H7 (cell line): ENCODE measurements around the gene PPARG. TPM values are rescaled to one million over a fixed set of nuclear protein-coding genes. Genes with fewer than 3 reads are reported as not detected.
"Not testable (repeated sequence)": the region's sequence is repeated elsewhere in the genome, so short reads cannot be mapped to it uniquely, and the experiment has no call there.

ENCODE experiments used
- DNase-seq: peaks from one replicate; pipeline ENCODE4 v3.0.0; 2012
- H3K27me3 ChIP-seq: 2 replicates; pipeline ENCODE4 v1.6.0; 2011; ENCODE audit warnings: mild to moderate bottlenecking, low read length; ENCODE audit not compliant: control insufficient read depth, insufficient read depth
- H3K36me3 ChIP-seq: replicated peaks from 2 replicates; pipeline ENCODE4 v1.5.1; 2011; ENCODE audit warnings: low read length; ENCODE audit not compliant: control insufficient read depth, insufficient read depth
- H3K4me3 ChIP-seq: 2 replicates; pipeline ENCODE4 v1.5.1; 2011; ENCODE audit warnings: low read depth, mild to moderate bottlenecking, control low read depth, low read length, moderate library complexity; ENCODE audit not compliant: insufficient read depth
- total RNA-seq: library from RNA; depleted of rRNA; stranded (reverse); fragments of >200 nt; shearing (Covaris generic); gene quantifications from 2 replicates; pipeline ENCODE4 v1.2.3, GENCODE V29; 2014

The PPARG gene
- total RNA-seq, 1 experiment from 2014 or later: 0.62 TPM

DNA sequence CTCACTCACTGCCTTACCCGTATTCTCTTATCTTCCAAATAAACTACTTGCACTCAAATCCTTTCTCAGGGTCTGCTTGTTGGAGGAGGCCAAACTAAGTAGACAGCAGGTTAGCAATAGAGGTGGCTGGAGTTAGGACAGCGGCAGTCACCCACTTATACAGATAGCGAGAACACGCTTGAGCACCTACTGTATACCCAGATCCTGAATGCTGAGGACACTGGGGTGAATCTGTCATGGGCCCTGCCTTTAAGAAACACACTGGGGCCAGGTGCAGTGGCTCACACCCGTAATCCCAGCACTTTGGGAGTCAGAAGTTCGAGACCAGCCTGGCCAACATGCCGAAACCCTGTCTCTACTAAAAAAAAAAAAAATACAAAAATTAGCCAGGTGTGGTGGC is 157.4 kb downstream of the PPARG start:
- Histone ChIP-seq H3K4me3 (no peak overlapping the region), H3K36me3 (no peaks in the 10 kb centered on the region), H3K27me3 (peaks cover 2% of the 10 kb centered on the region; the same call in 1 of the 2 replicates)
- DNase-seq: no peak

DNA sequence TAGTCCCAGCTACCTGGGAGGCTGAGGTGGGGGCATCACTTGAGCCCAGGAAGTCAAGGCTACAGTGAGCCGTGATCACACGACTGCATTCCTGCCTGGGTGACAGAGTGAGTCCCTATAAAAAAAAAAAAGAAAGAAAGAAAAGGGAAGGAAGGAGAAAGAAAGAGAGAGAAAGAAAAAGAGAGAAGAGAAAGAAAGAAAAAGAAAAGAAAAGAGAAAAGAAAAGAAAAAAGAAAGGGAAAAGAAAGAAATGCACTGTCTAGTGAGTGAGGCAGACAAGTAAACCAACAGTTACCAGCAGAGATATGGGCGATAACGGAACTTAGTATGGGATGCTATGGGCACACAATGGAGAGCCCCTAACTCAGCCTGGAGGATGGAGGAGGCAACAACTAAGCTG is 158.2 kb downstream of the PPARG start:
- H3K36me3 ChIP-seq: no peaks in the 10 kb centered on the region
- H3K4me3 ChIP-seq: no peak overlapping the region
- H3K27me3 ChIP-seq: no peaks in the 10 kb centered on the region; the same call in 1 of the 2 replicates
- DNase-seq: no peak

DNA sequence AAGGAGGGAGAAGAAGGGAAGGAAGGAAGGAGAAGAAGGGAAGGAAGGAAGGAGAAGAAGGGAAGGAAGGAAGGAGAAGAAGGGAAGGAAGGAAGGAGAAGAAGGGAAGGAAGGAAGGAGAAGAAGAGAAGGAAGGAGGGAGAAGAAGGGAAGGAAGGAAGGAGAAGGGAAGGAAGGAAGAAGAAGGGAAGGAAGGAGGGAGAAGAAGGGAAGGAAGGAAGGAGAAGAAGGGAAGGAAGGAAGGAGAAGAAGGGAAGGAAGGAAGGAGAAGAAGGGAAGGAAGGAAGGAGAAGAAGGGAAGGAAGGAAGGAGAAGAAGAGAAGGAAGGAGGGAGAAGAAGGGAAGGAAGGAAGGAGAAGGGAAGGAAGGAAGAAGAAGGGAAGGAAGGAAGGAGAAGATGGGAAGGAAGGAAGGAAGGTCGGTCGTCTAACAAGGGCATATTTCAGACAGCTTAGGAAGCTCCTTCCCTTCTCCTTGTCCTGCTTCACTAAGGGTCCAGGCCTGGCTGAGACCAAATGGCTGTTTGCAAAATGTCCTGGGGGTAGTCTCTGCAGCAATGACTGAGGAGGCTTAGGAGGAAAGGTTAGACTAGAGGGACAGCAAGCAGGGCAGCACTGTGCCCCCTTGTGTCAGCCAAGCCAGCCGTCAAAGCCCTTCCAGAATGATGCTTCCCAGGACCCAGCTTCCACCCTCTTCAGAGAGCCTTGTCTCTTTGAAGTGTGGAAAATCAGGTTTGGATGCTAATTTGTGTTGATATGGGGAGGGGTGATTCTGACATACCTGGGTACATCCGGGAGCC is 159.7 kb downstream of the PPARG start:
- not testable (repeated sequence) for DNase-seq, H3K4me3 ChIP-seq, H3K27me3 ChIP-seq, H3K36me3 ChIP-seq

DNA sequence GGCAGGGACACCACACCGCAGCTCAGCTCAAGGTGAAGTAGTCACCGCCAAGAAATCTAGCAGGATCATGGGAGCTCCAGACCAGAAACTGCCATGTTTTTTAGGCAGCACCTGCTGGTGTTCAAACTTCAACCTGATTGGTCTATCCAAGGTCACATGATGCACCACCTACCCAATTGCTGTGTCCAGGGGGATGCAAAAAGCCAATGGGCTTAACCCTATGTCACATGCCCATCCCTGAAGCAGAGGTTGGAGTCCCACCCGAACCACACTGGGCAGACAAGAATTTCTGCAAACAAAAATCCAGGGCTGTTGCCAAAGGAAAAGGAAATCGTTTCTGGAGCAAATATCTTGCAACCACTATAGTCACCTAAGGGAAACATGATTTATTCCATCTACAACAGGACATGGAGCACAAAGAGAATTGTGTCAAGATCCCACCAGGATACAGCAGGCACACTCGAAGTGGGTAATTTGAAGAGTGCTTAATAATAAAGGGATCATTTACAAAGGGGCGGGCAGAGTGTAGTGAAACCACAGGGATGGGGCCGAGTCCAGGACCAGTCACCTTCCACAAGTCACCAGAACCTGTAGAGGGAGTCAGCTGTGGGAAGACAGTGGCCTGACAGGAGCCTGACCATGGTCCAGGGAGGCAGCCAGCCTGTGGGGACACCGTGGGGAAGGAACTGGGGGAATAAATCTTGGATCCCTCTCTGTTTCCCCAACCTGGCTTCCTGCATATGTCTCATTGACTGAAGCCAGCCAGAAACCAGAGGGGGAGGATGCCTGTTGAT is 161.2 kb downstream of the PPARG start:
- no peaks in the 10 kb centered on the region for H3K27me3 ChIP-seq
- DNase-seq: no peak
- H3K36me3 ChIP-seq: no peaks in the 10 kb centered on the region
- H3K4me3 ChIP-seq: no peak overlapping the region

DNA sequence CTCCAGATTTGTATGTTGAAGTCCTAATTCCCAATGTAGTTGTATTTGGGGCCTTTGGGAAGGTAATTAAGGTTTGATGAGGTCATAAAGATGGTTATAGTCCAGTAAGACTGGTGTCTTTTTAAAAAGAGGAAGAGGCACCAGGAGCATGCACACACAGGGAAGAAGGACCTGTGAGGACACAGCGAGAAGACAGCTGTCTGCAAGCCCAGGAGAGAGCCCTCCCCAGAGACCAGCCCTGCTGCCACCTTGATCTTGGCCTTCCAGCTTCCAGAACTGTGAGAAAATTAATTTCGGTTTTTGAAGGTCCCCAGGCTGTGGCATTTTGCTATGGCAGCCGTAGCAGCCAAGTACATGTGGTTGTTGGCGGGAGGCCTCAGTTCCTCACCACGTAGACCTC is 162.6 kb downstream of the PPARG start:
- no peaks in the 10 kb centered on the region for H3K36me3 ChIP-seq
- H3K4me3 ChIP-seq: no peak overlapping the region
- no peak for DNase-seq
- H3K27me3 ChIP-seq: no peaks in the 10 kb centered on the region

DNA sequence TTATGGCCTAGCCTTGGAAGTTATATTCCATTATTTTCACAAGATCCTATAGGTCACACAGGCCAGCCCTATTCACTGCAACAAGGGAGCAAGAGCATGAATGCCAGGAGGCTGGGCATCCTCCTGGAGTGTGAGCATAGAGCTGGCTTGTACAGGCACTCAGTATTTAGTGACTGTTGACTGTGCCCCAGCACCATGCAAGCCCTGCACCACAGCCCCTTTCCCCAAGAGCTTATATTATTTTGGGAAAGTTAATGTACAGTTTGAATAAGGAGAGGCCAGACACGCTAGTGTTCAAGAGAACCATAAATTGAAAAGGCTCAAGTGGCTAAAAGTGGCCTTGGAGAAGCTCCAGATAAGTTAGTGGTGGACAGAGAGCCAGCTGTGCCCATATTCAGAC is 163.1 kb downstream of the PPARG start:
- no peak overlapping the region for H3K4me3 ChIP-seq
- H3K36me3 ChIP-seq: no peaks in the 10 kb centered on the region
- H3K27me3 ChIP-seq: no peaks in the 10 kb centered on the region
- no peak for DNase-seq

DNA sequence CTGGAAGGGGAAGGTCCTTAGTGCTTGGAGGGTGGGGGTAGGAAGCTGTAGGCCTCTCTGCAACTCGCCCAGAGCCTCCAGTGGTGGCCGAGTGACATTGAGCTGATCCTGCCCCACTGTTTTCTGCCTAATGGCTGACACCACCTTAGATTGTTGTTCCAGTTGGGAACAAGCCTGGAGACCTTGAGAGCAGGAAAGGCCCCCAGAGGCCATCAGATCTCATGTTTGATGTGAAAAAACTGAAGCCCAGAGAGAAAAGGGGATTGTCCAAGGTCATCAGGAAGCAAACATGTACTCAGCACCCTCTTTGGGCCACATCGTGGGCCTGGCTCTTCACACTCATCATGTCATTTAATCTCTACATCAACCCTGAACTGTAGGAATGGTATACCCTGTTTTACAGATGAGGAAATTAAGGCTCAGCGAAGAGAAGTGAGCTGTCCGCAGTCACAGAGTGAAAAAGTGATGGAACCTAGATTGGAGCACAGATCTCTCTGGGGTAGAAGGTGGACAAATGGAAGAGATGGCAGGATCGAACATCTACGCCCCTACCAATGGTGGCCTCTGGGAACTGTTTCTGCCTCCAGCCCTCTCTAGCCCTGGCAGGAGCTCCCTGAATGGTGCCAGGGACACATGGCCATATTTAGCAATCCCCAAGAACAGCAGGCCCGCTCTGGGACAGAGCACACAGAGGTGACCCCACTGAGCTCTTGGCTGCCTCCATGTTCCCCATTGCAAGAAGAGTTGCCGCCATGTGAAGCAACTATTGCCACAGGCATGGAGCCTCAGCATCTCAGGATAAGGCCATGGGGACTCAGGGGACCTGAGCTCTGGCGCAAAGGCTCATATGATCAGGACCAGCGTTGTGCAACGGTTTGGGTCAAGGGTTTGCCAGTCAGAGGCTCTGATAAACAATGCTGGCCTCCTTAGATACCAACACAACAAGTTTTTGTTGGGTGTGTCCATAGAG is 163.8 kb downstream of the PPARG start:
- no peak for DNase-seq
- no peaks in the 10 kb centered on the region for H3K27me3 ChIP-seq
- H3K4me3 ChIP-seq: no peak overlapping the region
- no peaks in the 10 kb centered on the region for H3K36me3 ChIP-seq

DNA sequence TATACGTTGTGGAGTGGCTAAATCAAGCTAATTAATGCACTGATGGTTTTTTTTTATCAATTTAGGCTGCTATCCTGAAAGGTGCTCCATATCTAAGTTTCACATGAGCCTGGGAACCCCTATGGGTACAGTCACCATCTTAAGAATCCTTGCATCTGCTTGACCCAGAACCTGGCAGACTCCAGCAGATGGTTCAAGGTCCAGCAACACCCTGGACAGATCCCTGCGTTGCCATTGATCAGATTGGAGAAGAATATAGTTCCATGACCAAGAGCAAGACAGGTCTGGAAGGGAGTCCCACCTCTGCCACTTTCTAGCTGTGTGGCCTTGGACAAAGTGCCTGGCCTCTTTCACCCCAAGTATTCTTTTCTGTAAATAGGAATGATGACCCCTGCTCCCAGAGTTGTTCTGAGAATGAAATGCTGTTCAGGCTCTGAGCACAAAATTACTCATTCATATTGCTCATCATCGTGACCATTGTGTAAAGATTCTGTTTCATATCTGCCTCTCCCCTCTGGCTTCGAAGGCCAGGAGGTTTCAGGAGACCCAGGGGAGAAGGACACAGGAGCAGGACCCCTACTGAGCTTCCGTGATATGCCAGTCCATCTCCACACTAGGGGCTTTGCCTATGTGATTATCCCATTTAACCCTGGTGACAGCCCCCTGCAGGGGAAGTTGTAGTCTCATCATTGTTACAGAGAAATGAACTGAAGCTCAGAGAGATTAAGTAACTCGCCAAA is 165.4 kb downstream of the PPARG start:
- Histone ChIP-seq H3K36me3 (no peaks in the 10 kb centered on the region), H3K4me3 (no peak overlapping the region), H3K27me3 (no peaks in the 10 kb centered on the region)
- no peak for DNase-seq

DNA sequence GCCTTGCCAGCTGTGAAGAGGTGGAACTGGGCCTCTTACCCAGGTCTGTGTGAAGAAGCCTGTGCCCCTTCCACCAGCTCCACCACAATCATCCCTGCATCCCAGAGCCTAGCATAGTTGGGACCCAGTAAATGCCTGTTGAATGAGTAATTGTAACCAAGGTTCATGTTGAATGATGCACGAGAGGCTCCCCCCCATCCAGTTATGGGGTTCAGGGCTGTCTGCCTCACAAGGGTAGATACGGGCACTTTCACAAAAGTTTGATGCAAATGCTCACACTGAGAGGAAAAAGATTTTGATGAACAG is 165.9 kb downstream of the PPARG start:
- no peaks in the 10 kb centered on the region for H3K36me3 ChIP-seq
- no peak for DNase-seq
- no peak overlapping the region for H3K4me3 ChIP-seq
- no peaks in the 10 kb centered on the region for H3K27me3 ChIP-seq

DNA sequence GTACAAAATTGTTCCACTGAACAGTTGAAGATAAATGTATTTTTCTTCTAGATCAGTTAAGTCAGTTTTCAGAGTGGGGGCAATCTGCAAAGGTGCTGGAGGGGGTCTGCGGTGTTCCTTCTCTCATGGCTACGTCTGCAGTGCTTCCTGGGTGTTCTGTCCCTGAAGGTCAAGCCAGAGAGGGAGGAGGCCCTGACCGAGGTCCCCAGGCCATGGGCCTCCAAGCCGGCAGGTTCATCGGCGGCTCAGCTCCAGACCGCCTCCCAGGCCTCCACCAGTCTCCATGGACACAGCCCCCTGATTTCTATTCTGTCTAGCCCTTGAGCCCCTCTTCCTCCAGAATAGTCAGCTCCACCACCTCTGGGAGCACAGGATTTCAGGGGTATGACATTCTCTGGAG is 166.9 kb downstream of the PPARG start:
- H3K4me3 ChIP-seq: no peak overlapping the region
- H3K36me3 ChIP-seq: no peaks in the 10 kb centered on the region
- H3K27me3 ChIP-seq: no peaks in the 10 kb centered on the region
- no peak for DNase-seq

DNA sequence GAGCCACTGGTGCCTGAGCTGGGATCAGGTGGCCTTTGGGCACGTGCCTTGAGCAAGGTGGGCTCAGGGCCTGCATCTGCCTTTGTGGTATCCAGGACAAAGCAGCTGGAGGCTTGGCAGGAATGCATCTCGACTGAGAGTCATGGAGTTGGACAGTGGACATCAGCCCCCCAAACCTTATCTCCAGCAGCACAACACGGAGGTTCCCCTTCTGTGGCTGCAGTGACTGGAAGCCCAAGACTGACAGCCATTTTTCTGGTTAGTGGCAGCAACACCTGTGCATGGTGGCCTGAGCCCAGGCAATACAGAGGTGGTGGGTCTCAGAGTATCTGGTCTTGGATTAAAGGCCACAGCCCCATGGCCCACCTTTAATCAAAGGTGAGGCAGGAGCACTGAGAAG is 167.6 kb downstream of the PPARG start:
- Histone ChIP-seq H3K36me3 (no peaks in the 10 kb centered on the region), H3K27me3 (no peaks in the 10 kb centered on the region), H3K4me3 (no peak overlapping the region)
- no peak for DNase-seq

DNA sequence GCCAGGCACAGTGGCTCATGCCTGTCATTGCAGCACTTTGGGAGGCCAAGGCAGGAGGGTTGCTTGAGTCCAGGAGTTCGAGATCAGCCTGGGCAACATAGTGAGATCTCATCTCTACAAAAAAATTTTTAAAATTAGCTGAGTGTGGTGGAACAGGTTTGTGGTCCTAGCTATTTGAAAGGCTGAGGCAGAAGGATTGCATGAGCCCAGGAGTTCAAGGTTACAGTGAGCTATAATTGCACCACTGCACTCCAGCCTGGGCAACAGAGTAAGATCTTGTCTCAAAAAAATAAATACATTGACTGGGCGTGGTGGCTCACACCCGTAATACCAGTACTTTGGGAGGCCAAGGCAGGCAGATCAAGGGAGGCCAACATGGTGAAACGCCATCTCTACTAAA is 168.5 kb downstream of the PPARG start:
- not testable (repeated sequence) for H3K4me3 ChIP-seq, DNase-seq, H3K27me3 ChIP-seq, H3K36me3 ChIP-seq

DNA sequence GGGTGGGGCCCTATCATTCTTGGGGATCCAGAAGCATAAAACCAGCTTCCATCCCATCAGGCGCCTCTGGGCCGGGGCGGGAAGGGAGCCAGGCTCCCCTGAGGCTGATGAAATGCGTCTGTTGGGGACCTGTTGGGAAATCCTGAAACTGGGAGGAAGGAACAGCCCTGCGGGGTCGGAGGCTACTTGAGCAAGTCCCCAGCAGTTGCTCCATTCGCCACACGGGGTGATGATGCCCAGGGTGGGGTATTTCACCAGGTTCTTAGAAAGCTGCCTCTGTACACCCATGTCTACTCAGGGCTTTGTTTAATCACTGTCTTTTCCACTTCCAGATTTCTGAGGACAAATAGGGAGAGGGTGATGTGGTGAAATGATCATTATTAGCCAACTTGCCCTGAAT is 170.0 kb downstream of the PPARG start:
- H3K27me3 ChIP-seq: no peaks in the 10 kb centered on the region
- no peaks in the 10 kb centered on the region for H3K36me3 ChIP-seq
- DNase-seq: peak; percentile 78
- no peak overlapping the region for H3K4me3 ChIP-seq

DNA sequence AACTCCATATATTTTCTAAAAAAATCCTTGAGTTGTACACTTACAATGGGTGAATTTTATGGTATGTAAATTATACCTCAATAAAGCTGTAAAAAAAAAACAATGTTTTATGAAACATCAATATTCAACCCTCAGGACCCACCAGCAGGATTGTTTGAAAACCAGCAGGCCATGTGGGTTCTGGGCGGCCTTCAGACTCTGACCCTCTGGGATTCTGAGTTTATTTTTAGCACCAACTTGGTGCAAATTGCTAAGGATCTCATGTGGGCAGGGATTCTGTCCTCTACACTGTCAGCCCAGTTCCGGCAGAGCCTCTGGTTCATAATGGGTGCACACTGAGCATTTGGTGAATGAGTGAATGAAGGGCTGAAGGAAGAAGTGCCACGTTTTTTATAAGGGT is 171.3 kb downstream of the PPARG start:
- no peak for DNase-seq
- Histone ChIP-seq H3K4me3 (no peak overlapping the region), H3K36me3 (no peaks in the 10 kb centered on the region), H3K27me3 (no peaks in the 10 kb centered on the region)
